Superior temporal gyrus (tissue), 1 donor: ENCODE results near the gene SLC19A3.
"Not testable (repeated sequence)": the region's sequence is repeated elsewhere in the genome, so short reads cannot be mapped to it uniquely, and the experiment has no call there.

Experiments
- DNase-seq: peaks from one replicate; pipeline ENCODE4 v3.0.0-alpha.2; 2016; ENCODE audit errors: extremely low spot score

SLC19A3 gene

GRCh38 chr2:227703280-227703732 lies 14.5 kb downstream of the SLC19A3 start:
- DNase-seq: no peak

GRCh38 chr2:227701556-227701955 lies 16.3 kb downstream of the SLC19A3 start:
- DNase-seq: no peak

- no peak for DNase-seq
Observed at GRCh38 chr2:227696990-227697679, 20.7 kb downstream of the SLC19A3 start.

GRCh38 chr2:227687189-227687588 lies 30.6 kb downstream of the SLC19A3 start:
- no peak for DNase-seq

GRCh38 chr2:227684258-227684657 lies 33.6 kb downstream of the SLC19A3 start:
- DNase-seq: no peak

GRCh38 chr2:227677928-227678327 lies 39.9 kb downstream of the SLC19A3 start:
- no peak for DNase-seq

GRCh38 chr2:227674485-227674884 lies 43.3 kb downstream of the SLC19A3 start:
- no peak for DNase-seq

- DNase-seq: not testable (repeated sequence)
Observed at GRCh38 chr2:227673620-227674019, 44.2 kb downstream of the SLC19A3 start.

- DNase-seq: no peak
Observed at GRCh38 chr2:227671170-227671905, 46.5 kb downstream of the SLC19A3 start.

- not testable (repeated sequence) for DNase-seq
Observed at GRCh38 chr2:227666631-227667170, 51.1 kb downstream of the SLC19A3 start, which contains the start of gene SCYGR5. TSS of gene SCYGR5 (plus strand) at chr2:227666804. CDS start at chr2:227666804, 0 bp downstream.

- DNase-seq: no peak
Observed at GRCh38 chr2:227665189-227665940, 52.5 kb downstream of the SLC19A3 start.

GRCh38 chr2:227661827-227662226 lies 56.0 kb downstream of the SLC19A3 start:
- DNase-seq: no peak

GRCh38 chr2:227661025-227661649 lies 56.7 kb downstream of the SLC19A3 start:
- DNase-seq: no peak

GRCh38 chr2:227657199-227657845 lies 60.5 kb downstream of the SLC19A3 start:
- no peak for DNase-seq

GRCh38 chr2:227655454-227655853 lies 62.4 kb downstream of the SLC19A3 start:
- DNase-seq: no peak

- no peak for DNase-seq
Observed at GRCh38 chr2:227654426-227654825, 63.4 kb downstream of the SLC19A3 start.

GRCh38 chr2:227653419-227653818 lies 64.4 kb downstream of the SLC19A3 start:
- no peak for DNase-seq

GRCh38 chr2:227643990-227644551 lies 73.8 kb downstream of the SLC19A3 start:
- DNase-seq: no peak

GRCh38 chr2:227642656-227643055 lies 75.2 kb downstream of the SLC19A3 start:
- no peak for DNase-seq

- no peak for DNase-seq
Observed at GRCh38 chr2:227634201-227634600, 83.6 kb downstream of the SLC19A3 start.
